Mesendoderm (in vitro differentiated cells): ENCODE measurements around the gene PLTP.

Experiments used
- DNase-seq: peaks from one replicate; pipeline ENCODE4 v3.0.0; 2013
- H2AK5ac ChIP-seq: 2 replicates; pipeline ENCODE4 v1.6.1; 2013; ENCODE audit warnings: low read length, inconsistent platforms
- H2BK120ac ChIP-seq: 2 replicates; pipeline ENCODE4 v1.6.1; 2013; ENCODE audit warnings: low read depth, mild to moderate bottlenecking, low read length, moderate library complexity, mixed read lengths
- H2BK15ac ChIP-seq: replicated peaks from 2 replicates; pipeline ENCODE4 v1.6.1; 2013; ENCODE audit warnings: low read depth, mild to moderate bottlenecking, moderate library complexity
- H2BK5ac ChIP-seq: 2 replicates; pipeline ENCODE4 v1.6.1; 2013; ENCODE audit warnings: low read length, inconsistent platforms
- H3K18ac ChIP-seq: 2 replicates; pipeline ENCODE4 v1.6.1; 2013; ENCODE audit warnings: mild to moderate bottlenecking, low read length, mixed read lengths
- H3K23ac ChIP-seq: one replicate; pipeline ENCODE4 v1.6.1; 2013; ENCODE audit warnings: low read length
- H3K27ac ChIP-seq: 2 replicates; pipeline ENCODE4 v1.5.1; 2013; ENCODE audit warnings: low read depth, mild to moderate bottlenecking, inconsistent platforms, low read length, moderate library complexity
- H3K27me3 ChIP-seq: 2 replicates; pipeline ENCODE4 v1.6.1; 2013; ENCODE audit warnings: low read length, control low read depth, mild to moderate bottlenecking, inconsistent platforms; ENCODE audit not compliant: insufficient read depth, poor library complexity
- H3K36me3 ChIP-seq: 2 replicates; pipeline ENCODE4 v1.6.1; 2013; ENCODE audit warnings: low read length, inconsistent platforms; ENCODE audit not compliant: control insufficient read depth, insufficient read depth
- H3K4ac ChIP-seq: one replicate; pipeline ENCODE4 v1.6.1; 2013; ENCODE audit warnings: low read depth, mild to moderate bottlenecking, low read length, moderate library complexity
- H3K4me1 ChIP-seq: 2 replicates; pipeline ENCODE4 v1.6.1; 2013; ENCODE audit warnings: low read depth, low read length, inconsistent platforms; ENCODE audit not compliant: control insufficient read depth
- H3K4me2 ChIP-seq: 2 replicates; pipeline ENCODE4 v1.6.1; 2013; ENCODE audit warnings: low read length
- H3K4me3 ChIP-seq: 2 replicates; pipeline ENCODE4 v1.5.1; 2013; ENCODE audit warnings: mild to moderate bottlenecking, low read length
- H3K56ac ChIP-seq: one replicate; pipeline ENCODE4 v1.6.1; 2013; ENCODE audit warnings: low read length
- H3K79me1 ChIP-seq: 2 replicates; pipeline ENCODE4 v1.6.1; 2013; ENCODE audit warnings: low read length, inconsistent platforms
- H3K79me2 ChIP-seq: 2 replicates; pipeline ENCODE4 v1.6.1; 2013; ENCODE audit warnings: mild to moderate bottlenecking, low read length; ENCODE audit not compliant: control insufficient read depth, insufficient read depth
- H3K9ac ChIP-seq: 2 replicates; pipeline ENCODE4 v1.6.1; 2013; ENCODE audit warnings: low read length, inconsistent platforms
- H4K5ac ChIP-seq: one replicate; pipeline ENCODE4 v1.6.1; 2013; ENCODE audit warnings: low read length
- H4K8ac ChIP-seq: one replicate; pipeline ENCODE4 v1.6.1; 2013; ENCODE audit warnings: low read depth, mild to moderate bottlenecking, control low read depth, low read length, moderate library complexity
- WGBS: extraction: QIAGEN DNeasy Blood & Tissue Kit; methylation state at CpG from one replicate; pipeline ENCODE4 v1.1.7; 2013; ENCODE audit warnings: low lambda C conversion rate, missing lambda C conversion rate; ENCODE audit not compliant: insufficient coverage; ENCODE audit errors: extremely low coverage; 5-methylcytosine and 5-hydroxymethylcytosine counted together

Gene PLTP

GRCh38 chr20:45949542-45950329 is 37.8 kb upstream of the PLTP start:
- Histone ChIP-seq H3K27ac (no peak overlapping the region), H3K4me1 (no peaks in the 10 kb centered on the region), H3K56ac (no peak overlapping the region), H3K9ac (no peak overlapping the region), H2BK120ac (no peak overlapping the region), H3K4ac (no peak overlapping the region), H2BK15ac (no peak overlapping the region), H3K4me3 (no peak overlapping the region), H3K27me3 (no peaks in the 10 kb centered on the region), H4K8ac (no peak overlapping the region), H3K23ac (no peak overlapping the region), H4K5ac (no peak overlapping the region), H2AK5ac (no peak overlapping the region), H3K79me2 (no peaks in the 10 kb centered on the region), H3K36me3 (peaks cover 31% of the 10 kb centered on the region), H3K79me1 (no peaks in the 10 kb centered on the region), H3K18ac (no peak overlapping the region), H2BK5ac (no peak overlapping the region), H3K4me2 (no peak overlapping the region)
- no CpG with 5 or more reads among the region's 13 CpGs for WGBS
- DNase-seq, result no peak

GRCh38 chr20:45948742-45949541 is 37.0 kb upstream of the PLTP start:
- no peak overlapping the region for H2BK15ac ChIP-seq
- H4K5ac ChIP-seq, result no peak overlapping the region
- H3K23ac ChIP-seq, result no peak overlapping the region
- no peaks in the 10 kb centered on the region for H3K79me1 ChIP-seq
- no peak for DNase-seq
- H3K4me3 ChIP-seq, result no peak overlapping the region
- no peaks in the 10 kb centered on the region for H3K4me1 ChIP-seq
- H3K4me2 ChIP-seq, result no peak overlapping the region
- no peak overlapping the region for H3K9ac ChIP-seq
- no peaks in the 10 kb centered on the region for H3K79me2 ChIP-seq
- no peak overlapping the region for H2AK5ac ChIP-seq
- H3K56ac ChIP-seq, result no peak overlapping the region
- no peak overlapping the region for H4K8ac ChIP-seq
- no peaks in the 10 kb centered on the region for H3K27me3 ChIP-seq
- H3K4ac ChIP-seq, result no peak overlapping the region
- H2BK5ac ChIP-seq, result no peak overlapping the region
- H3K27ac ChIP-seq, result no peak overlapping the region
- WGBS, result no CpG with 5 or more reads among the region's 10 CpGs
- no peak overlapping the region for H3K18ac ChIP-seq
- no peak overlapping the region for H2BK120ac ChIP-seq
- H3K36me3 ChIP-seq, result peaks cover 37% of the 10 kb centered on the region

- no peak overlapping the region for H3K56ac ChIP-seq
- H3K79me2 ChIP-seq, result no peaks in the 10 kb centered on the region
- no peak overlapping the region for H3K9ac ChIP-seq
- H3K4me3 ChIP-seq, result no peak overlapping the region
- no peaks in the 10 kb centered on the region for H3K4me1 ChIP-seq
- H3K36me3 ChIP-seq, result peaks cover 39% of the 10 kb centered on the region
- H3K4me2 ChIP-seq, result no peak overlapping the region
- no peaks in the 10 kb centered on the region for H3K27me3 ChIP-seq
- H4K5ac ChIP-seq, result no peak overlapping the region
- no peaks in the 10 kb centered on the region for H3K79me1 ChIP-seq
- no peak overlapping the region for H3K4ac ChIP-seq
- H2BK120ac ChIP-seq, result no peak overlapping the region
- no peak overlapping the region for H2AK5ac ChIP-seq
- no peak overlapping the region for H2BK5ac ChIP-seq
- H2BK15ac ChIP-seq, result no peak overlapping the region
- no peak overlapping the region for H4K8ac ChIP-seq
- H3K27ac ChIP-seq, result no peak overlapping the region
- no peak for DNase-seq
- H3K23ac ChIP-seq, result no peak overlapping the region
- WGBS, result no CpG with 5 or more reads among the region's 7 CpGs
- H3K18ac ChIP-seq, result no peak overlapping the region
Observed at GRCh38 chr20:45948261-45948733, 36.3 kb upstream of the PLTP start.

GRCh38 chr20:45947110-45947866 is 35.3 kb upstream of the PLTP start:
- no peak overlapping the region for H4K8ac ChIP-seq

GRCh38 chr20:45946149-45946970 is 34.4 kb upstream of the PLTP start:
- Histone ChIP-seq H3K4me3 (no peak overlapping the region), H3K4me2 (no peak overlapping the region), H3K27ac (no peak overlapping the region)

More at GRCh38 chr20:45947110-45947866, 35.3 kb upstream of the PLTP start:
- no peak overlapping the region for H3K9ac ChIP-seq
- H3K4me1 ChIP-seq, result no peaks in the 10 kb centered on the region
- H3K27ac ChIP-seq, result no peak overlapping the region
- H3K4ac ChIP-seq, result no peak overlapping the region
- no peaks in the 10 kb centered on the region for H3K79me1 ChIP-seq
- H3K4me3 ChIP-seq, result no peak overlapping the region
- H2BK120ac ChIP-seq, result no peak overlapping the region
- DNase-seq, result no peak
- no peak overlapping the region for H2BK15ac ChIP-seq
- H3K27me3 ChIP-seq, result no peaks in the 10 kb centered on the region
- WGBS, result no CpG with 5 or more reads among the region's 29 CpGs
- H2AK5ac ChIP-seq, result no peak overlapping the region
- no peak overlapping the region for H2BK5ac ChIP-seq
- H3K79me2 ChIP-seq, result no peaks in the 10 kb centered on the region
- peaks cover 39% of the 10 kb centered on the region for H3K36me3 ChIP-seq
- no peak overlapping the region for H3K56ac ChIP-seq
- H3K18ac ChIP-seq, result no peak overlapping the region
- no peak overlapping the region for H3K4me2 ChIP-seq
- H4K5ac ChIP-seq, result no peak overlapping the region
- H3K23ac ChIP-seq, result no peak overlapping the region

More at GRCh38 chr20:45946149-45946970, 34.4 kb upstream of the PLTP start:
- DNase-seq, result no peak
- Histone ChIP-seq H2BK5ac (no peak overlapping the region), H3K79me1 (no peaks in the 10 kb centered on the region), H2AK5ac (no peak overlapping the region), H3K79me2 (no peaks in the 10 kb centered on the region), H3K9ac (no peak overlapping the region), H4K5ac (no peak overlapping the region), H3K4ac (no peak overlapping the region), H2BK15ac (no peak overlapping the region), H3K23ac (no peak overlapping the region), H4K8ac (no peak overlapping the region), H3K18ac (no peak overlapping the region), H3K56ac (no peak overlapping the region), H3K36me3 (peaks cover 37% of the 10 kb centered on the region), H3K4me1 (no peaks in the 10 kb centered on the region), H2BK120ac (no peak overlapping the region), H3K27me3 (no peaks in the 10 kb centered on the region)
- no CpG with 5 or more reads among the region's 20 CpGs for WGBS
